IMR-90 (cell line): Measurements from ENCODE around the gene VTN. TPM values are rescaled to one million over a fixed set of nuclear protein-coding genes. Genes with fewer than 3 reads are reported as not detected.

Experiments used
- ATAC-seq: fragments of 200-7000 bp; cut with Tn5 transposase; 2 replicates; pipeline ENCODE4 v1.9.1; 2020; ENCODE audit warnings: low read depth, mild to moderate bottlenecking, moderate library complexity
- BruUV-seq: library from RNA; stranded (reverse); fragments of 400-500 nt; replicated peaks from 2 replicates; lab custom pipeline; 2021; lab: Mats Ljungman, UMichigan
- CTCF ChIA-PET: fragments of 300-600 bp; formaldehyde crosslinking; extraction: SDS; loops from one replicate; lab custom pipeline; 2021; ENCODE audit warnings: antibody characterized with exemption; lab: Yijun Ruan, JAX
- POLR2A ChIA-PET: fragments of 300-600 bp; sonication (Branson Sonifier 250); formaldehyde crosslinking; loops from one replicate; lab custom pipeline; 2022; ENCODE audit warnings: antibody characterized with exemption; ENCODE audit not compliant: unreplicated experiment; lab: Charles Lee
- DNase-seq: peaks from one replicate; pipeline ENCODE4 v3.0.0; 2013
- H2AFZ ChIP-seq: replicated peaks from 2 replicates; pipeline ENCODE3; 2013; ENCODE audit warnings: low read length, mild to moderate bottlenecking; ENCODE audit not compliant: poor library complexity
- H2AK5ac ChIP-seq: 2 replicates; pipeline ENCODE4 v1.6.1; 2013; ENCODE audit warnings: low read depth, low read length, inconsistent platforms
- H2AK9ac ChIP-seq: replicated peaks from 2 replicates; pipeline ENCODE3; 2013; ENCODE audit warnings: mild to moderate bottlenecking, low read depth, low read length, moderate library complexity; ENCODE audit not compliant: poor library complexity
- H2BK120ac ChIP-seq: 2 replicates; pipeline ENCODE4 v1.6.1; 2013; ENCODE audit warnings: low read depth, low read length, inconsistent platforms
- H2BK15ac ChIP-seq: 3 replicates; pipeline ENCODE4 v1.6.1; 2013; ENCODE audit warnings: low read depth, low read length, inconsistent platforms
- H2BK20ac ChIP-seq: 2 replicates; pipeline ENCODE4 v1.6.1; 2013; ENCODE audit warnings: low read depth, mild to moderate bottlenecking, inconsistent platforms, low read length, moderate library complexity
- H2BK5ac ChIP-seq: 2 replicates; pipeline ENCODE4 v1.6.1; 2013; ENCODE audit warnings: mild to moderate bottlenecking, low read depth, low read length, inconsistent platforms; ENCODE audit not compliant: poor library complexity, severe bottlenecking
- H3K14ac ChIP-seq: replicated peaks from 2 replicates; pipeline ENCODE4 v1.6.1; 2013; ENCODE audit warnings: low read depth, low read length, inconsistent platforms
- H3K18ac ChIP-seq: 2 replicates; pipeline ENCODE4 v1.6.1; 2013; ENCODE audit warnings: low read depth, low read length, control low read depth
- H3K23ac ChIP-seq: 2 replicates; pipeline ENCODE4 v1.6.1; 2013; ENCODE audit warnings: low read depth, low read length, inconsistent platforms
- H3K27ac ChIP-seq: 2 replicates; pipeline ENCODE4 v1.5.1; 2013; ENCODE audit warnings: mild to moderate bottlenecking, control low read depth, low read length; ENCODE audit not compliant: insufficient read depth
- H3K27me3 ChIP-seq: 2 replicates; pipeline ENCODE4 v1.6.1; 2013; ENCODE audit warnings: low read length; ENCODE audit not compliant: control insufficient read depth, insufficient read depth
- H3K36me3 ChIP-seq: 2 replicates; pipeline ENCODE4 v1.6.1; 2013; ENCODE audit warnings: low read length, mixed read lengths; ENCODE audit not compliant: control insufficient read depth, insufficient read depth
- H3K4ac ChIP-seq: 2 replicates; pipeline ENCODE4 v1.6.1; 2013; ENCODE audit warnings: low read depth, low read length, inconsistent platforms
- H3K4me1 ChIP-seq: 2 replicates; pipeline ENCODE4 v1.6.1; 2013; ENCODE audit warnings: low read length, mixed read lengths; ENCODE audit not compliant: control insufficient read depth, insufficient read depth
- H3K4me2 ChIP-seq: 2 replicates; pipeline ENCODE4 v1.6.1; 2013; ENCODE audit warnings: low read depth, mild to moderate bottlenecking, control low read depth, low read length, moderate library complexity
- H3K4me3 ChIP-seq: 2 replicates; pipeline ENCODE4 v1.5.1; 2013; ENCODE audit warnings: low read depth, mild to moderate bottlenecking, control low read depth, low read length, moderate library complexity; ENCODE audit not compliant: insufficient read depth
- H3K56ac ChIP-seq: 2 replicates; pipeline ENCODE4 v1.6.1; 2013; ENCODE audit warnings: low read length, inconsistent platforms; ENCODE audit not compliant: insufficient read depth; ENCODE audit errors: extremely low read depth
- H3K79me1 ChIP-seq, 2 experiments: 2 replicates each; pipeline ENCODE4 v1.6.1; 2013; ENCODE audit warnings: low read length in 2 of 2, inconsistent platforms in 1 of 2, low read depth in 1 of 2
- H3K9ac ChIP-seq: 2 replicates; pipeline ENCODE4 v1.6.1; 2013; ENCODE audit warnings: low read depth, low read length, control low read depth
- H3K9me1 ChIP-seq: 2 replicates; pipeline ENCODE4 v1.6.1; 2013; ENCODE audit warnings: low read length, inconsistent platforms; ENCODE audit not compliant: insufficient read depth
- H3K9me3 ChIP-seq: 2 replicates; pipeline ENCODE4 v1.6.1; 2013; ENCODE audit warnings: low read length; ENCODE audit not compliant: control insufficient read depth, insufficient read depth
- H4K20me1 ChIP-seq: 2 replicates; pipeline ENCODE4 v1.6.1; 2013; ENCODE audit warnings: low read length, inconsistent platforms; ENCODE audit not compliant: insufficient read depth
- H4K5ac ChIP-seq: 2 replicates; pipeline ENCODE4 v1.6.1; 2013; ENCODE audit warnings: mild to moderate bottlenecking, low read depth, low read length, control low read depth
- H4K8ac ChIP-seq, 2 experiments: 2 replicates each; pipeline ENCODE4 v1.6.1; 2013; ENCODE audit warnings: low read depth in 2 of 2, low read length in 2 of 2, control low read depth in 1 of 2, inconsistent platforms in 1 of 2
- H4K91ac ChIP-seq: 2 replicates; pipeline ENCODE4 v1.6.1; 2013; ENCODE audit warnings: low read depth, low read length, inconsistent platforms; ENCODE audit not compliant: insufficient read depth
- BHLHE40 ChIP-seq: fragments of 150-350 bp; IDR thresholded peaks from 2 replicates; pipeline ENCODE4 v1.6.1; 2016; ENCODE audit warnings: mild to moderate bottlenecking, low read depth, low read length
- CHD1 ChIP-seq: IDR thresholded peaks from 2 replicates; pipeline ENCODE4 v1.6.1; 2012; ENCODE audit warnings: low read depth, low read length, improper control_type of control experiment
- CTCF ChIP-seq: conservative IDR thresholded peaks from 2 replicates; pipeline ENCODE4 v1.5.1; 2012; ENCODE audit warnings: mild to moderate bottlenecking, low read depth, low read length, improper control_type of control experiment
- ELK1 ChIP-seq: fragments of 150-350 bp; IDR thresholded peaks from 2 replicates; pipeline ENCODE4 v1.6.1; 2016; ENCODE audit warnings: low read depth, mild to moderate bottlenecking, low read length, moderate library complexity, borderline replicate concordance
- FOS ChIP-seq: fragments of 150-350 bp; IDR thresholded peaks from 2 replicates; pipeline ENCODE4 v1.6.1; 2016; ENCODE audit warnings: low read depth, low read length
- MAFK ChIP-seq: IDR thresholded peaks from 2 replicates; pipeline ENCODE4 v1.6.1; 2012; ENCODE audit warnings: low read depth, low read length, improper control_type of control experiment
- MXI1 ChIP-seq: IDR thresholded peaks from 2 replicates; pipeline ENCODE4 v1.6.1; 2012; ENCODE audit warnings: low read depth, mild to moderate bottlenecking, low read length, moderate library complexity, borderline replicate concordance
- NFE2L2 ChIP-seq: fragments of 150-350 bp; IDR thresholded peaks from 2 replicates; pipeline ENCODE4 v1.6.1; 2016; ENCODE audit warnings: low read depth, mild to moderate bottlenecking, low read length
- POLR2A ChIP-seq: IDR thresholded peaks from 2 replicates; pipeline ENCODE4 v1.6.1; 2012; ENCODE audit warnings: mild to moderate bottlenecking, low read depth, low read length
- RAD21 ChIP-seq: IDR thresholded peaks from 2 replicates; pipeline ENCODE4 v1.6.1; 2012; ENCODE audit warnings: low read length, improper control_type of control experiment
- SMC3 ChIP-seq: fragments of 150-350 bp; IDR thresholded peaks from 2 replicates; pipeline ENCODE4 v1.6.1; 2016; ENCODE audit warnings: low read depth, mild to moderate bottlenecking, antibody characterized with exemption, low read length, moderate library complexity
- WGBS, 2 experiments: methylation state at CpG; one replicate each; pipeline versions ENCODE4 v1.1.5 to v1.1.7; 2013; ENCODE audit warnings: missing lambda C conversion rate in 2 of 2; ENCODE audit not compliant: insufficient read length in 1 of 2; ENCODE audit errors: extremely low coverage in 2 of 2; 5-methylcytosine and 5-hydroxymethylcytosine counted together
- dilution Hi-C: fragments of 300-500 bp; cut with HindIII; formaldehyde crosslinking; loops from one replicate; pipeline ENCODE4 v1.14.3; 2018; ENCODE audit warnings: low sequenced_read_pairs; ENCODE audit not compliant: unreplicated experiment
- in situ Hi-C: fragments of 300-500 bp; cut with MboI; formaldehyde crosslinking; loops from 3 replicates; pipeline ENCODE4 v1.14.3; 2019; ENCODE audit warnings: low sequenced_read_pairs, inconsistent platforms, mixed read lengths
- intact Hi-C: fragments of 100-400 bp; cut with micrococcal nuclease; formaldehyde crosslinking; loops from 2 replicates; pipeline ENCODE4 v1.10.0; 2022
- polyA plus RNA-seq, 3 experiments: library from polyadenylated mRNA; depleted of rRNA; stranded (reverse); fragments of >200 nt; gene quantifications; 2 replicates each; pipeline ENCODE4 v1.2.3, GENCODE V29; 2012; ENCODE audit warnings: low replicate concordance in 1 of 3
- total RNA-seq: library from RNA; depleted of rRNA; stranded (reverse); fragments of >200 nt; gene quantifications from 2 replicates; pipeline ENCODE4 v1.2.3, GENCODE V29; 2012

VTN gene
- total and polyA plus RNA-seq, 2 of the 4 experiments (the other 2 are of a cell fraction) = 0.18 to 1.0 TPM

GRCh38 chr17:28327709-28328108 is 42.4 kb downstream of the VTN start:
- CTCF ChIA-PET = no interaction called here
- Histone ChIP-seq H3K27me3 (no peaks in the 10 kb centered on the region), H3K4me2 (no peak overlapping the region), H3K9ac (no peak overlapping the region), H3K14ac (no peak overlapping the region), H3K56ac (no peak overlapping the region), H3K9me1 (no peaks in the 10 kb centered on the region), H3K27ac (no peak overlapping the region), H3K79me1 (peaks cover 25 to 42% of the 10 kb centered on the region in 2 experiments), H4K20me1 (peaks cover 2% of the 10 kb centered on the region; the same call in 1 of the 2 replicates), H2BK5ac (no peak overlapping the region), H4K91ac (no peak overlapping the region), H2AK9ac (no peak overlapping the region), H2BK20ac (no peak overlapping the region), H3K36me3 (peaks cover 32% of the 10 kb centered on the region), H2BK120ac (no peak overlapping the region), H4K8ac (no peak overlapping the region), H4K5ac (no peak overlapping the region), H3K9me3 (no peaks in the 10 kb centered on the region), H2AFZ (no peak overlapping the region), H3K23ac (no peak overlapping the region), H3K4me3 (no peak overlapping the region), H2BK15ac (no peak overlapping the region), H3K4me1 (peaks cover 6% of the 10 kb centered on the region; the same call in 1 of the 2 replicates), H2AK5ac (no peak overlapping the region), H3K4ac (no peak overlapping the region), H3K18ac (no peak overlapping the region)
- intact Hi-C loops (loop anchor here (10.0 kb wide), 1 partner anchor 523 kb away; the partner anchor contains the start of gene NOS2), dilution Hi-C loops (no loop called here), in situ Hi-C loops (loop anchor here (10.0 to 25.0 kb wide), 2 partner anchors 283 to 790 kb away; partner anchors contain the start of gene NLK)
- DNase-seq (peak; percentile 37), ATAC-seq (peak; percentile 62)
- BruUV-seq = no TSS peak
- POLR2A ChIA-PET = no interaction called here
- WGBS, 2 experiments = no CpG with 5 or more reads among the region's 3 CpGs
- TF ChIP-seq FOS = no peak
- TF ChIP-seq NFE2L2 = no peak
- 0 out of 2 replicates have a peak, but pooled peaks have one; percentile 26 for TF ChIP-seq RAD21
- TF ChIP-seq ELK1 = no peak
- no peak for TF ChIP-seq MAFK
- TF ChIP-seq POLR2A = no peak
- TF ChIP-seq CHD1 = no peak
- no peak for TF ChIP-seq MXI1
- TF ChIP-seq CTCF = peak; percentile 23; the same call in 1 of the 2 replicates
- no peak for TF ChIP-seq BHLHE40
- TF ChIP-seq SMC3 = 0 out of 2 replicates have a peak, but pooled peaks have one; percentile 13
